Activated gamma-delta T cell treated with anti-CD3 and anti-CD28 coated beads, Interleukin-2, amount 50 U/mL, for 16 hours (primary cell): ENCODE results near the gene TCP11L2.
"Not testable (repeated sequence)": the region's sequence is repeated elsewhere in the genome, so short reads cannot be mapped to it uniquely, and the experiment has no call there.

Experiments used
- DNase-seq: peaks from one replicate; pipeline ENCODE4 v3.0.0-alpha.2; 2020; ENCODE audit warnings: low read depth

Gene TCP11L2

GRCh38 chr12:106344131-106344530 is 41.6 kb downstream of the TCP11L2 start:
- DNase-seq: no peak

DNA sequence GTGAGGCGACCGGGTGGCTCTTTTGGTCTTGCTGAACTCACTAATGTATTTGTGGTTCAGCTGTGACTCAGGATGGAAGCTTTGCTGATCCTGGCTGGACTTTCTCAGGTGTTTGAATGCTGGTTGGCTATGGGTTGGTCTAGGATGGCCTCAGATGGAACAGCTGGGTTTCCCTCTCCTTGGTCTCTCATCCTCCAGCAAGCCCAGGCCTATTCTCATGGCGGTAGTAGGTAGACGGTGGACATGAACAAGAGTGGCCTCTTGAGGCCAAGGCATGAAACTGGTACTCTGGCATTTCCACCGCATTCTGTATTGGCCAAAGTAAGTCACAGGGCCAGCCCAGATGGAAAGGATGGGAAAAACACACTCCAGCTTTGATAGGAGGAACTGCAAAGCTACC is 43.2 kb downstream of the TCP11L2 start:
- no peak for DNase-seq

GRCh38 chr12:106348411-106348810 is 45.9 kb downstream of the TCP11L2 start:
- no peak for DNase-seq

GRCh38 chr12:106353175-106353574 is 50.6 kb downstream of the TCP11L2 start:
- DNase-seq: no peak

DNA sequence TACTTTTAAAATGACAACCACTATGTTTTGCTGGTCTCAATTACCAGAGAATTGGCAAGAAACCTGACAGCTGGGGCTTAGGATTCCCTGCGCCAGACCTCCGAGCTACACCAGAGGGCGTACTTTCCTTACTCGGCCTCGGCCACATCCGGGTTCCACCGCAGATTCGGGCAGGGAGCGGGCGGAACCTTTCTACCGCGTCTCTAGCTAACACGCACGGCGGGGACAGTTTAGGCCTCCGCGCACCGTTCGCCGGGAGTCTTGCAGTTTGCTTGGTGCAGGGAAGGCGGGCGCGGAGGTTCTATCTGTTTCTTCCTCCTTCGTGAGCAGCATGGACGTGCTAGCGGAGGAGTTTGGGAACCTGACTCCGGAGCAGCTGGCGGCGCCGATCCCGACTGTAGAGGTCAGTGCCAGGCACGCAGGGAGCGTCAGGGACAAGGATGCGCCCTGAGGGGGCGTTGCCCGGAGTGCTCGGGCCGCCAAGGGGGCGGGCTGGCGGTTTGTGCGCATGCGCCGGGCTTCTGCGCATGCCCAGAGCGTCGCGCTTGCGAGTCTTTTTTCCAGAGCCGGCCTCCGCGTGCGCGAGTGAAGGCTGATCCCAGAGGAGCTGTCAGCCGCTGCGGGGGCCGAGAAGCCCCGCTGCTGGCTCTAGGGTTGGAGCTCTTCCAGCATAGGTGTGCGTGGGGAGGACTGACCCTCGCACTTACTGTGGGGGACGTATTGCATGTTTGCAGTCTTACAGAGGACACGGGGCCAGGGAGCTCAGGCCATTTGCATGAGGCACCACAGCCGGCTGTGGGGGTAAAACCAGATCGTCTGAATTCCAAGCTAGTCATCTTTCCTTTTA is 55.2 kb downstream of the TCP11L2 start, which contains the start of gene POLR3B:
TSS of gene POLR3B (plus strand) at position 200 of the 847 bp plus-strand sequence. CDS start at position 332, 132 bp downstream.
- peak; percentile 93 for DNase-seq

GRCh38 chr12:106358396-106359241 is 56.1 kb downstream of the TCP11L2 start:
- no peak for DNase-seq

DNA sequence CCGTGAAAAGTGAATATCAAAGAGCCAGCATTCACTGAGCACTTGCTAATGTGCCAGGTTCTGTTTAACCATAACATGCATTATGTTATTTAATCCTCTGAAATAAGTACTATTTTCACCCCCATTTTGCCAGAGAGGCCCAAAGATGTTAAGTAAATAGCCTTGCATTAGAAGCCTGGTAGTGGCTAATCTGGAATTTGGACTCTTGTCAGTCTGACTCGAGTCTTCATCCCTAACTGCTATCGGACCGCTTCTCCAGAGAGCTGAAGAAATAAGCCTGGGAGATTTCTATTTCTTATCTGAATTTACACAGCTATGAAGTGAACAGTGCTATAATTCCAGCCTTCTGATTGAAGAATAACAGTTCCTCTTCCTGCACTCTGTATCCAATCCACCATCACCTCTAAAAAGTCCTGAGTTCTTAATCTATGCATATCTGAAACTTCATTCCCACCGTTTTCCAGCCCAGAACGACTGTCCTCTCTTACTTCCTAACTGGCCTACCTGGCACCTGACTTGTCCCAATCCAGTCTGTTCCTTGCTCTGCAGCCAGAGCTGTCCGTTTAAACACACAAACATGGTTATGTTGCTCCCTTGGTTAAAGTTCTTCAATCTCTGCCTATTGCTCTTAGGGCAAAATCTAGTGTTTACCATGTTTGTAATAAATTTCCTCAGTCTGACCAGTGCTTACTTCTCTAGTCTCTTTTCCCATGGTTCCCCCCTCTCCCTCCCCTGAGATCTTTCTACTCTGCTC is 57.3 kb downstream of the TCP11L2 start:
- no peak for DNase-seq

- DNase-seq: no peak
Observed at GRCh38 chr12:106360400-106360994, 58.0 kb downstream of the TCP11L2 start.

GRCh38 chr12:106362971-106363370 is 60.4 kb downstream of the TCP11L2 start:
- no peak for DNase-seq

GRCh38 chr12:106364261-106364660 is 61.7 kb downstream of the TCP11L2 start:
- no peak for DNase-seq

DNA sequence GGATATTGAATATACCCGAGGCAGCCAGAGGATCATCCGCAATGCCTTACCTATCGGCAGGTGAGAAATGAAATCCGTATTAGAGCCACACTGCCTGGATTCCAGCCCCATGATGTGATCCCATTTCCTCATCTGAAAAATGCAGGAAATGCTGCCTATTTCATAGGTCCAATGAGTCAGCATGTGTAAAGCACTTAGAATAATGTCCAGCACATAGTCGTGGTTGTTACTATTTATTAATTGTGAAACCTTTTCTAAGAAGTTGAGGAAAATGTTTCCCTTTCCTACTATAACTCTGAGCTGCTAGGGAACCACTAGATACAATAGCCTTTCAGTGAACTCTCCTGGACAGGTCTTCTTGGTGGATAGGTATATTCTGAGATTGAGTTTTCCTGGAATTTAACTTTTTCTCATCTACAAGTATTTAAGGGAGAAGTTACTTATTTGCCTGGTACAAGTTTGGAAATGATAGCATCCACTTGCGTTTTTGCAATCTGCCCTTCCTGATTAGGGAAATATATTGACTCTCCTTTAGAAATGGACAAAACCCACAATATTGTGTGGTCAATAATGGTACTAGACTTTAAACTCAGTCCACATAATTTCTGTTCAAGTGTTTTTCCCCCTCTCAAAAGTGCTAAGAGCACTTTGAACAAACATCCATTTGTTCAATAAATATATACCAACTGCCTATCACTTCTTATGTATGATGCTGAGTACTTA is 67.3 kb downstream of the TCP11L2 start:
- no peak for DNase-seq

DNA sequence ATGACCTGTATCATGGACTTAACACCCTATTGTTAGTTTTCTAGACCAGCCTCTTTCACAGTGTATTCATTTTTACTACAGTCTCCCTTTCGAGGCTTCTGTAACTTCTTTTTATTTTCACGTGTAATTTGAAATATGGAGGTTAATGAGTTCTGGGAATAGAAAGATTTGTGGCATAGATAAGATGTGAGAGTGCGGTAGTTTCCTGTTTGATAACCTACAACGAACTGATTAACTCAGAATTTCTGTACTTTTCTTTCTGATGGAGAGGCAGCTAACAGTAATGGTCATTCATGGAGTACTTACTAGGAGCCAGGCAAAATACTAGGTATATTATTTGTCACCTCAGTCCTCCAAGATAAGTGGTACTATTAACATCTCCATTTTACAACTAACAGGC is 76.3 kb downstream of the TCP11L2 start:
- DNase-seq: no peak

DNA sequence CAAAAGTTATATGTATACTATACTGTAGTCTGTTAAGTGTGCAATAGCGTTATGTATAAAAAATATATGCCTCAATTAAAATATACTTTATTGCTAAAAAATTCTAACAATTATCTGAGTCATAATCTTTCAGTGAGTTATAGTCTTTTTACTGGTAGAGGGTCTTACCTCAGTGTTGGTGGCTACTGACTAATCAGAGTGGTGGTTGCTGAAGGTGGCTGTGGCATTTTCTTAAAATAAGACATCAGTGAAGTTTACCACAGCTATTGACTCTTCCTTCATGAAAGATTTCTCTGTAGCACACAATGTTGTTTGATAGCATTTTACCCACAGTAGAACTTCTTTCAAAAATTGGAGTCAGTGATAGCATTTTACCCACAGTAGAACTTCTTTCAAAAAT is 78.4 kb downstream of the TCP11L2 start:
- no peak for DNase-seq

- DNase-seq: not testable (repeated sequence)
Observed at GRCh38 chr12:106381866-106382265, 79.3 kb downstream of the TCP11L2 start.

- no peak for DNase-seq
Observed at GRCh38 chr12:106386813-106387535, 84.4 kb downstream of the TCP11L2 start.

DNA sequence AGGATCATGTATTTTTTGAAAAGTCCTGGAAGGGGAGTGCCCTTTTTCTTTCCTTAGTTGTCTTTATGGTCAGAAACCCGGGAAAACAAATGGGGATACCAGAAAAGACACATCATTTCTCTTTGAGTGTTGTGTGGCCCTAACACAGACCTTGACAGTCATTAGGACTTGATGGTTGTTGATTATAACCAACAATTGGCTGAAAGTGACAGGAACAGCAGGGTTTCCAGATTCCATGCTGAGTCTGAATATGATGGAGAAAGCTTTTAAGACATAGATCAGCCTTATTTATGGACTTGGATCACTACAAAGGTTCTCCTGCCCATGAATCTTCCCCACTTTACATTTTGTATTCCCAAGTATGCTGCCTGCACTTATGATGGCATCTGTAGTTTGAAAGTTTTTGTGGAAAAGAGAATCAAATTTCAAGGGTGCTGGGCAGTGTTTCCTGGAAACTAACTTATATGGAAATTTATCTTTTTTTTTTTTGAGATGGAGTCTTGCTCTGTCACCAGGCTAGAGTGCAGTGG is 85.4 kb downstream of the TCP11L2 start:
- no peak for DNase-seq

DNA sequence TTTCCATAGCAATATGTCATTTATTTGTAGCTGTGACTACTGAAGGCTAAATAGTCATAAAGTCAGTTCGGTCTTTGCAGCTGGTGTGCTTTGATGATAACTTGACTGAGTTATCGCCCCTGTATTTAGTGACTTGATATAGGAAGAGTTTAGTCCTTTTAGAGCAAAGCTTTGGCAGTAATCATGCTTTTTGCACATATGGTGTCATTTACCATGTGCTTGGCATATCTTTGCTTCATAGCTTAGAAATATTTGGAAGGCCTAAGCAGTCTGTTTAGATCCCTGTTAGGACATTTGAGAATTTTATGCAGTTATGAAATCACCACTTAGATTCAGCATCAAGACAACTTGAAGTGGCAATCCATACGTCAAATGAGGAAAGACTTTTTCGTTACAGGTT is 86.6 kb downstream of the TCP11L2 start:
- no peak for DNase-seq

DNA sequence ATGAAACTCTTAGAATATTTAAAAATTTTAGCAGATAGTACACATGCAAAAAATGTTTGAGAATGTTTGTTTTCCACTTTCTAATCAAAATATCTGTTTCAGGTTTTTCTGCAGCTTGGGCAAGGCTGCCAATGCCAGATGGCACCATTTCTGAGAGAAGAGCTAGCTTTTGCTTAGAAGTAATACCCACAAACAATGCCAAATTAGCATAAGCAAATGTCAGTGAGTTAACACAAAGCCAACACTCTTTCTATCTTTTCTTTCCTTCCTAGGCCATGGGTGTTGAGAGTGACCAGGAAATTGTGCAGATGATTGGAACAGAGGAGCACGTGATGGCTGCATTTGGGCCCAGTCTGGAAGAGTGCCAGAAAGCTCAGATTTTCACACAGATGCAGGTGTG is 90.2 kb downstream of the TCP11L2 start:
- no peak for DNase-seq
